Caco-2 (cell line): ENCODE data around the gene ALDH3A2. TPM values are rescaled to one million over a fixed set of nuclear protein-coding genes. Genes with fewer than 3 reads are reported as not detected.

ENCODE experiments used
- BruUV-seq: library from RNA; stranded (reverse); fragments of 400-500 nt; replicated peaks from 2 replicates; lab custom pipeline; 2021; lab: Mats Ljungman, UMichigan
- CTCF ChIA-PET: fragments of 300-600 bp; sonication (Branson Sonifier 250); formaldehyde crosslinking; loops from one replicate; lab custom pipeline; 2022; ENCODE audit warnings: antibody characterized with exemption; lab: Charles Lee
- POLR2A ChIA-PET: fragments of 300-600 bp; sonication (Branson Sonifier 250); formaldehyde crosslinking; loops from one replicate; lab custom pipeline; 2022; ENCODE audit warnings: antibody characterized with exemption; lab: Charles Lee
- DNase-seq, 2 experiments: peaks; one replicate each; pipeline versions ENCODE4 v3.0.0 to v3.0.0-alpha.2; 2020 to 2022
- H3K27me3 ChIP-seq: replicated peaks from 2 replicates; pipeline ENCODE4 v1.6.0; 2011; ENCODE audit warnings: low read length; ENCODE audit not compliant: control insufficient read depth, insufficient read depth
- H3K36me3 ChIP-seq: 2 replicates; pipeline ENCODE4 v1.5.1; 2011; ENCODE audit warnings: low read length; ENCODE audit not compliant: control insufficient read depth, insufficient read depth
- H3K4me1 ChIP-seq: fragments of 250-450 bp; sonication (Bioruptor Pico); 2 replicates; pipeline ENCODE4 v1.5.1; 2020; ENCODE audit warnings: mild to moderate bottlenecking
- H3K4me3 ChIP-seq: 2 replicates; pipeline ENCODE4 v1.5.1; 2011; ENCODE audit warnings: low read depth, mild to moderate bottlenecking, control low read depth, low read length
- H3K9me3 ChIP-seq: fragments of 250-450 bp; sonication (Bioruptor Pico); 2 replicates; pipeline ENCODE4 v1.5.1; 2020; ENCODE audit warnings: mild to moderate bottlenecking, moderate library complexity
- H3K27ac Mint-ChIP-seq: one replicate; pipeline ENCODE4 v1.8.0; 2022; ENCODE audit warnings: mixed read lengths; ENCODE audit not compliant: unreplicated experiment
- H3K27me3 Mint-ChIP-seq: one replicate; pipeline ENCODE4 v1.8.0; 2022; ENCODE audit warnings: mixed read lengths; ENCODE audit not compliant: insufficient read depth, unreplicated experiment
- H3K36me3 Mint-ChIP-seq: one replicate; pipeline ENCODE4 v1.8.0; 2022; ENCODE audit warnings: mild to moderate bottlenecking, mixed read lengths; ENCODE audit not compliant: insufficient read depth, unreplicated experiment
- H3K4me1 Mint-ChIP-seq: one replicate; pipeline ENCODE4 v1.8.0; 2022; ENCODE audit warnings: low read depth, mixed read lengths; ENCODE audit not compliant: unreplicated experiment
- H3K4me3 Mint-ChIP-seq: one replicate; pipeline ENCODE4 v1.8.0; 2022; ENCODE audit warnings: mild to moderate bottlenecking, moderate library complexity, mixed read lengths; ENCODE audit not compliant: unreplicated experiment
- H3K9me3 Mint-ChIP-seq: one replicate; pipeline ENCODE4 v1.8.0; 2022; ENCODE audit warnings: mixed read lengths; ENCODE audit not compliant: unreplicated experiment
- CTCF ChIP-seq, 2 experiments: fragments of 200-600 bp in 1 of 2; IDR thresholded peaks; 1 replicate in 1 of 2; 2 replicates in 1 of 2; pipeline versions ENCODE4 v1.5.1 to v1.8.0; 2011 to 2022; ENCODE audit warnings: antibody characterized with exemption in 1 of 2, control low read depth in 1 of 2, inconsistent platforms in 1 of 2, low read depth in 1 of 2, low read length in 1 of 2, mild to moderate bottlenecking in 1 of 2, moderate library complexity in 1 of 2; ENCODE audit not compliant: insufficient read depth in 1 of 2, severe bottlenecking in 1 of 2, unreplicated experiment in 1 of 2
- intact Hi-C: fragments of 100-400 bp; cut with micrococcal nuclease; formaldehyde crosslinking; loops from one replicate; pipeline ENCODE4 v1.10.0; 2022; ENCODE audit not compliant: unreplicated experiment
- total RNA-seq: library from RNA; stranded (reverse); gene quantifications from 2 replicates; pipeline ENCODE4 v1.2.3, GENCODE V29; 2022

Gene ALDH3A2
- total RNA-seq, 1 experiment from 2014 or later = 84.0 TPM

GRCh38 chr17:19647697-19648474, 665 bp upstream of the ALDH3A2 start:
- Histone ChIP-seq H3K36me3 (no peaks in the 10 kb centered on the region), H3K4me3 (peak overlapping the region; percentile 60), H3K27me3 (no peaks in the 10 kb centered on the region), H3K9me3 (no peaks in the 10 kb centered on the region), H3K4me1 (peaks cover 67% of the 10 kb centered on the region)
- Mint-ChIP-seq H3K4me3 (peak overlapping the region; percentile 99), H3K27ac (peak overlapping the region; percentile 99), H3K9me3 (no peaks in the 10 kb centered on the region), H3K4me1 (peaks cover 52% of the 10 kb centered on the region), H3K27me3 (no peaks in the 10 kb centered on the region), H3K36me3 (peaks cover 33% of the 10 kb centered on the region)
- DNase-seq = peak; percentile 59 to 71
- POLR2A ChIA-PET = interaction anchor here (0.6 to 3.1 kb wide), 7 partner anchors 12 to 270 kb away, joined by 3 to 36 read pairs (median 6); partner anchors contain the start of gene MAPK7
- BruUV-seq = TSS peak; percentile 80
- TF ChIP-seq CTCF (IDR thresholded peaks at IDR 0.05; ENCODE audit: insufficient read depth in 1 of 2, low read depth in 1 of 2, low read length in 1 of 2, severe bottlenecking in 1 of 2, unreplicated experiment in 1 of 2) = no peak
- CTCF ChIA-PET = interaction anchor here (0.6 to 2.9 kb wide), 25 partner anchors 9 to 285 kb away, joined by 3 to 70 read pairs (median 5); partner anchors contain the start of gene B9D1
- intact Hi-C loops = loop anchor here (1.0 to 5.0 kb wide), 5 partner anchors 24 to 139 kb away; no protein-coding TSS in a partner anchor

- DNase-seq = no peak
- Mint-ChIP-seq H3K36me3 (peaks cover 44% of the 10 kb centered on the region), H3K27me3 (no peaks in the 10 kb centered on the region), H3K9me3 (no peaks in the 10 kb centered on the region), H3K27ac (peak overlapping the region; percentile 99), H3K4me1 (peaks cover 51% of the 10 kb centered on the region), H3K4me3 (peak overlapping the region; percentile 99)
- no peak for TF ChIP-seq CTCF (IDR thresholded peaks at IDR 0.05; ENCODE audit: insufficient read depth in 1 of 2, low read depth in 1 of 2, low read length in 1 of 2, severe bottlenecking in 1 of 2, unreplicated experiment in 1 of 2)
- ChIA-PET POLR2A (interaction anchor here (0.5 to 3.1 kb wide), 6 partner anchors 11 to 202 kb away, joined by 3 to 36 read pairs (median 5); no protein-coding TSS in a partner anchor), CTCF (interaction anchor here (1.2 to 2.9 kb wide), 9 partner anchors 11 to 286 kb away, joined by 3 to 70 read pairs (median 5); partner anchors contain the start of gene B9D1)
- no TSS peak for BruUV-seq
- intact Hi-C loops = loop anchor here (1.0 to 5.0 kb wide), 4 partner anchors 11 to 140 kb away; no protein-coding TSS in a partner anchor
- Histone ChIP-seq H3K36me3 (no peaks in the 10 kb centered on the region), H3K4me3 (peak overlapping the region; percentile 60), H3K4me1 (peaks cover 55% of the 10 kb centered on the region), H3K27me3 (no peaks in the 10 kb centered on the region), H3K9me3 (no peaks in the 10 kb centered on the region; the same call in 1 of the 2 replicates)
These were observed 657 bp downstream of the ALDH3A2 start for GRCh38 chr17:19649274-19649541.

GRCh38 chr17:19650826-19651225, 2.3 kb downstream of the ALDH3A2 start:
- no peak overlapping the region for H3K4me3 ChIP-seq
- Mint-ChIP-seq H3K4me3 (peak overlapping the region; percentile 99), H3K9me3 (no peaks in the 10 kb centered on the region), H3K27ac (no peak overlapping the region), H3K4me1 (peaks cover 46% of the 10 kb centered on the region), H3K27me3 (no peaks in the 10 kb centered on the region), H3K36me3 (peaks cover 56% of the 10 kb centered on the region)
- H3K36me3 ChIP-seq = no peaks in the 10 kb centered on the region; the same call in 1 of the 2 replicates
- TF ChIP-seq CTCF (IDR thresholded peaks at IDR 0.05; ENCODE audit: insufficient read depth in 1 of 2, low read depth in 1 of 2, low read length in 1 of 2, severe bottlenecking in 1 of 2, unreplicated experiment in 1 of 2) = no peak
- no TSS peak for BruUV-seq
- no peak for DNase-seq
- ChIA-PET CTCF (interaction anchor here (0.5 to 0.9 kb wide), 2 partner anchors 21 to 206 kb away, joined by 3 read pairs; no protein-coding TSS in a partner anchor), POLR2A (no interaction called here)
- H3K27me3 ChIP-seq = no peaks in the 10 kb centered on the region
- no peaks in the 10 kb centered on the region; the same call in 1 of the 2 replicates for H3K9me3 ChIP-seq
- H3K4me1 ChIP-seq = peaks cover 39% of the 10 kb centered on the region
- intact Hi-C loops = loop anchor here (1.0 kb wide), 1 partner anchor 137 kb away; no protein-coding TSS in a partner anchor
